NOMO-1 (cell line): ENCODE data around the gene ITFG1.
"Not testable (repeated sequence)": the region's sequence is repeated elsewhere in the genome, so short reads cannot be mapped to it uniquely, and the experiment has no call there.

Experiments used
- DNase-seq, 2 experiments: peaks; one replicate each; lab custom pipeline; 2025; ENCODE audit not compliant: unreplicated experiment in 2 of 2; lab: John Stamatoyannopoulos, UW

ITFG1 gene

GRCh38 chr16:47475786-47476185, 14.9 kb upstream of the ITFG1 start:
- DNase-seq, result no peak

DNA sequence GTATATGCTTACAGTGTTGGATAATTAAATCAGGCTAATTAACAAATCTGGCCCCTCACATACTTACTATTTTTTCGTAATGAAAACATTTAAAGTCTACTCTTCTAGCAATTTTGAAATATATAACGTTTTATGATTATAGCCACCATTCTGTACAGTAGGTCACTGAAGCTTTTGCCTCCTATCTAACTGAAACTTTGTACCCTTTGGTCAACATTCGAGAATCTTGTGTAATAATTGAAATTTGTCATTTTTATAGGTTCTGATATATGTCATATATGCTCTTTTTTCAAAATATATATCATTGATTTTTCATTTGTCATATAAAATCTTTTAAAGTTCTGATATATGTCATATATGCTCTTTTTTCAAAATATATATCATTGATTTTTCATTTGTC, 12.9 kb upstream of the ITFG1 start:
- DNase-seq, result no peak

DNA sequence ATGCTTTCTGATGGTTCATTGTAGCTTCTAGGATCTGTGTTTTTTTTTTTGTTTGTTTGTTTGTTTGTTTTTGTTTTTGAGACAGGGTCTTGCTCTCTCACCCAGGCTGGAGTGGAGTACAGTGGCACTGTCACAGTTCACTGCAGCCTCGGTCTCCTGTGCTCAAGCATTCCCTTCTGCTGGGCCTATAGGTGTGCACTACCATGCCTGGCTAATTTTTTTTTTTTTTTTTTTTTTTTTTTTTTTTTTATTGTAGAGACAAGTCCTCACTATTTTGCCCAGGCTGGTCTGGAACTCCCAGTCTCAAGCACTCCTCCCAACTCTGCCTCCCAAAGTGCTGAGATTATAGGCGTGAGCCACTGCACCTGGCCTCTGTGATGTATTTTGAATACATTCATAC, 12.1 kb upstream of the ITFG1 start:
- DNase-seq, result not testable (repeated sequence)

DNA sequence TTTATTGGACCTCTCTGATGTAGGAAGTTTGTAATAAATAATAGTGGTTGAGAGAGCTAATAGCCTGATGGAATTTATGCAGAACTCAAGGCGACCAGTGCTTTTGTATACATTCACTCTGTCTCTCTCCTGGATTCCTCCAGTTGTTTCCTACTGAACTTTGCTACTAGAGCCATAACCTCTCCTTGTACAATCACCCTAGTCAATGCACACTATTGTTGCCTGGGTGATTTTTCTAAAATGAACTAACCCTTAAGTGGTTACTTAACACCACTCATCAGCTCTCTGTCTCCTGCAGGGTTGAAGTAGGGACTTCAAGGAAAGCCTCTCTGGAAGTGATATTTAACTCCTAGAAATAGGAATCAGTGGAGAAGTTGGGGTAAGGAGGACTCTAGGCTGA, 9.9 kb upstream of the ITFG1 start:
- no peak for DNase-seq

DNA sequence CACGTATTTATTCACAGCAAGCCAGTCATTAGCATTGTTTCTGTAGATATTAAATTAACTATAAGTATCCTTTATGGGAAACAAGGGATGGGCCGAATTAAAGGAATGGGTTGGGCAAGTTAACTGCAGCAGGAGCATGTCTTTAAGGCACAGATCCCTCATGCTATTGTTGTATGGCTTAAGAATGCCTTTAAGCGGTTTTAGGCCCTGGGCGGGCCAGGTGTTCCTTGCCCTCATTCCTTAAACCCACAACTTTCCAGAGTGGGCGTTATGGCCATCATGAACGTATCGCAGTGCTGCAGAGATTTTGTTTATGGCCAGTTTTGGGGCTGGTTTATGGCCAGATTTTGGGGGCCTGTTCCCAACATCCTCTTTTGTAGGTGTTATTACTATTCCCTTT, 9.3 kb upstream of the ITFG1 start:
- no peak for DNase-seq

DNA sequence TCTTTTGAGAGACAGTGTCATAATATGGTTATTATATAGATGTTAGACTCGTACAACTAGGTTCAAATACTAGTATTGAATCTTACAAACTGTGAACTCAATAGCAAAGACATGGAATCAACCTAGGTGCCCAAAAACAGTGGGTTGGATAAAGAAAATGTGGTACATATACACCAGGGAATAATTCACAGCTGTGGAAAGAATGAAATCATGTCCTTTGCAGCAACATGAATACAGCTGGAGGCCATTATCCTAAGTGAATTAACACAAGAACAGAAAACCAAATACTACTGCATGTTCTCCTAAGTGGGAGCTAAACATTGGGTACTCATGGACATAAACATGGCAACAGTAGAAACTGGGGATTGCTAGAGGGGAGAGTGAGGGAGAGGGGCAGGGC, 8.4 kb upstream of the ITFG1 start:
- no peak for DNase-seq

DNA sequence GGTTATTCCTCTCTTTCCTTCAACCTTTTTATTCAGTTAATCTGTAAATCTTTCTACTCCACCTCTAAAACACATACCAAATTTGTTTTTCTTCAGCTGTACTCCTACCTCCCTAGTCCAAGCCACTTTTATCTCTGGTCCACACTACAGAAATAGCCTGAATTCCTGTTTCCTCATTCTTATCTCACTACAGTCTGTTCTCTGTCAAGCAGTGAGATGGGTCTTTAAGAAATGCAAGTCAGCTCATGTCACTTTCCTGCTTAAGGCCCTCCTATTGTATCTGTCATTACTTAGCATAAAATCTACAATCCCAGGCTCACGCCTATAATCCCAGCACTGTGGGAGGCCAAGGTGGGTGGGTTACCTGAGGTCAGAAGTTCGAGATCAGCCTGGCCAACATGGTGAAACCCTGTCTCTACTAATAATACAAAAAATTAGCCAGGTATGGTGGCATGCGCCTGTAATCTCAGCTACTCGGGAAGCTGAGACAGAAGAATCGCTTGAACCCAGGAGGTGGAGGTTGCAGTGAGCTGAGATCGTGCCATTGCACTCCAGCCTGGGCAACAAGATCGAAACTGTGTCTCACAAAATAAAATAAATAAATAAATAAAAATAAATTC, 7.3 kb upstream of the ITFG1 start:
- not testable (repeated sequence) for DNase-seq

- no peak for DNase-seq
Observed at GRCh38 chr16:47467501-47467900, 6.6 kb upstream of the ITFG1 start.

GRCh38 chr16:47465919-47466630, 5.2 kb upstream of the ITFG1 start:
- DNase-seq, result no peak

DNA sequence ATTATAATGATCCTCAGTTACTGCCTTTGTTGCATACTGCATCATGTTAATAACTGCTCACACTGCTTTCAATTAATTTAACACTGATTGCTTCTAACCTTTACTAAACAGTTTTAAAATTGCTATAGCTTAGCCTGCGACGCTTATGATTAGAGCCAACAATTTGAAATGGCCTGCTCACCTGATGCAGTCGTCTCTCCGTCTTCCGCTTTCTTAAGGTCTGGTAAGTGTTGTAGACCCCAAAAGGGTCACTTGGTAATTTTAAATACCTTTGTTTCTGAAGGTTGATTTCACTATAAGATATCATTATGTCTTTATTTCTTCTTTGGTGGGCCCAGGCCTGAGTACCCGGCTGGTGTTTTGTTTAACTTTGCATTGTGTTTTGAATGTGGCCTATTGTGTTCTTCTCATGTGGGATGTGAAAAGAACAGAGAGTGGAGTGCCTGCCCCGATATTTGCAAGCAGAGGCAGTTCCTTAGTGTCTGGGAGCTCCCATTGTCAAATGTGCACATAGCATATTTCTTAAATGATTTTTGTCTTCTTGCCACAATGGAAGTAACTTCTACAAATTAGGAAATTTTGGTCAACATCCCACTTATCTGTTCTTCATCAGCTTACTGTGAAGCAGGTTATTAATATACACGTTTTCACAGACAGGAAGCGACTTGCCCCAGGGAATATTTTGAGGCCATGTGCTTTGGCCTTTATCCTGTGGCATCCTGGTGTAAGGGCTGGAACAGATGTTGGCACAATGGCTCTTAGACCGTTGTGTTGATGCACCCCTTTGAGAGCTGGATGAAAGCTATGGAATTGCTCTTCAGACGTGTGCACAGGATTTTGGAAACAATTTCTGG, 3.1 kb upstream of the ITFG1 start:
- no peak for DNase-seq

DNA sequence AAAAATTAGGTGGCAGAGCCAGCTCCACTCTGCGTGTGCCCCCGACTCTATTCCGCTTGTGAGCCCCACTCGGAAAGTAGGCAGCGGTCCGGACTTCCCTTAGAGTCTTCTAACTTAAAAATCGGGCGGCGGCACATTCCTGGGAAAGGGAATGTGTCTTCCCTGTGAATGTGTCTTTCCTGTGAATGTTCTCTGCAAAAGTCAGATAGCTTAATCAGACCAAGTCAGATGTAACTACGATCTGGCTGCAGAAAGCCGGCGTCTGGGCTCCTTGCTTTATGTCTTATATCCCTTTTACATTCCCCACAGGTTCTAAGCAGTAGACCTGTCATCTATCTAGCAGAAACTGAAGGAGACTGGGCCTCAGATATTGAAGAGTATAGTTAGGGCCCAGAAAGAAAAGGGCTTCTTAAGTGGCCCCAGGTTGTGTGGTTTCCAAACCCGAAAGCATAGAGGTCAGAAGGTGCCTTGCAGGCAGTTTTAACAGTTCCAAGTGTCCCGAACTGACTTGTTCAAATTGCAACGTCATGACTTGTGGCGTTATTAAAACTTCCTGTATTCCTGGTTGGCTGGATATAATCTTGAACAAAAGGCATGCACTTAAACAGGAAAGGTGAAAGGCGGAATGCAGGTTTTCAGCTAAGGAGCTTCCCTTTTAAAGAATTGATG, 869 bp upstream of the ITFG1 start:
- peak; percentile 14 to 68 for DNase-seq

GRCh38 chr16:47460359-47460710, 528 bp downstream of the ITFG1 start:
- DNase-seq, result no peak

DNA sequence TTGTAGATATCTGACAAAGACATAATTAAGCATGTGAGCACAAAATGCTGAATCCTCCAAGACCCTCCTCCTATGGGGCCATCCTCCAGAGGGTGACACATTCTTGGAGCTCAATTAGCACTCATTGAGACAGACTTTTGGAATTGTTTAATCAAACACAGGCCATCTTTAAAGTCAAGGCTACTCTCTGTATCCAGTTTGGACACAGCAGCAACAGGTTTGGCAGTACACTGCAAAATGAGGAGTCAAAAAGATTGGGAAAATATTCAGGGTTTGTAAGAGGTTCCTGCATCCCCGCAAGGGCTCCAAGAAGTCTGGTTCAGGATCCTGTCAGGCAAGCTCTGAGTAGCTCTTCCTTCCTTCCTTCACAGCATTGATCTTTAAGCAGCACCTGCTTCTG, 1.3 kb downstream of the ITFG1 start:
- no peak for DNase-seq

- no peak for DNase-seq
Observed at GRCh38 chr16:47458331-47458730, 2.5 kb downstream of the ITFG1 start.

DNA sequence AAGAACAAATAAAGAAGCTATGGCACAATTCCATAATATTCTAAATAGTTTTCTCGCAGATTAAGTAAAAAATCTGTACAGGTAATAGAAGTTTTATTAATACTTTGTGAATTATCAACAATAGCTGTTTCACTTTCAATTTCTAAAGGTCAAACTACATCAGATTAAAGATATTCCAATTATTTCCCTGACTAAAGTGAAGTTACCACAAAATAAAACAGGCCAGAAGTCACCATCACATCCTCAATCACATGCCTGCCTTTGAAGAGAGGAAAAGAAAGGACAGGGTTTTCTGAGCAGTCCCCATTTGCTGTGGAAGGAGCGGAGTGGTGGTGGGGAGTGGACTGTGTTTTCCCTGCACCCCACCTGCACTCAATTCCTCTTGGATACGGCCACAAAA, 11.1 kb downstream of the ITFG1 start:
- DNase-seq, result no peak

- DNase-seq, result no peak
Observed at GRCh38 chr16:47448830-47449575, 11.9 kb downstream of the ITFG1 start.

GRCh38 chr16:47446431-47446830, 14.4 kb downstream of the ITFG1 start:
- DNase-seq, result no peak

- DNase-seq, result not testable (repeated sequence)
Observed at GRCh38 chr16:47442884-47443283, 18.0 kb downstream of the ITFG1 start.

- not testable (repeated sequence) for DNase-seq
Observed at GRCh38 chr16:47440066-47440465, 20.8 kb downstream of the ITFG1 start.

- DNase-seq, result not testable (repeated sequence)
Observed at GRCh38 chr16:47434274-47434673, 26.6 kb downstream of the ITFG1 start.

DNA sequence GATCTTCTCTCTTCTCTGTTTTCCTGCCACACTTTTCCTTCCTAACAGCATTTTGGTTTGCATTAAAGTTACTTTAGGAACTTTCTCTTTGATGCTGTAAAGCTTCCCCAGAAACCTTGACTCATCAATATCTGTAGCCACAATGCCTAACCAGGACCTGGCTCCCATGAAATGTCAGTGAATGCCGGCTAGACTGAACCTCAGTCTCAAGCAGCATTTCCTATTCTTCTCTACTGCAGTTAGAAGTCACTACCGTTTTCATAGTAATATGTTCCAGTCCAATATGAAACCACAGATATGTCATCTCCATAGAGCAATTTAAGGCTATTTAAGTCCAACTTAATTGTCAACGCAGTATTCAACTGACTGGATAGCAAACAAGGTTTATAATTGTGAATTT, 28.9 kb downstream of the ITFG1 start:
- DNase-seq, result no peak
